Right lobe of liver (tissue), 6 donors: ENCODE results near the gene CCNI2. TPM values are rescaled to one million over a fixed set of nuclear protein-coding genes. Genes with fewer than 3 reads are reported as not detected.

Experiments
- ATAC-seq, 4 donors: fragments of 200-7000 bp; cut with Tn5 transposase; one replicate each; pipeline ENCODE4 v1.9.1; 2020; ENCODE audit warnings: mild to moderate bottlenecking in 4 of 4, moderate library complexity in 4 of 4
- DNase-seq, 3 donors: peaks; one replicate each; pipeline ENCODE4 v3.0.0-alpha.2; 2020
- H3K27ac ChIP-seq, 3 donors: fragments of 200-600 bp; one replicate each; pipeline ENCODE4 v1.8.0; 2022
- H3K27me3 ChIP-seq, 2 donors: fragments of 200-600 bp; one replicate each; pipeline ENCODE4 v1.8.0; 2022
- H3K36me3 ChIP-seq, 4 donors: fragments of 200-600 bp; sonication (generic) in 1 of 4; one replicate each; pipeline versions ENCODE4 v1.5.1 to v1.8.0; 2017 to 2022; ENCODE audit warnings: control low read depth in 1 of 4
- H3K4me1 ChIP-seq, 4 donors: fragments of 200-600 bp; sonication (generic) in 1 of 4; one replicate each; pipeline versions ENCODE4 v1.5.1 to v1.8.0; 2017 to 2022; ENCODE audit warnings: control low read depth in 1 of 4
- H3K4me3 ChIP-seq, 3 donors: fragments of 200-600 bp; one replicate each; pipeline ENCODE4 v1.8.0; 2022
- H3K9me3 ChIP-seq, 4 donors: fragments of 200-600 bp; sonication (generic) in 1 of 4; one replicate each; pipeline versions ENCODE4 v1.5.1 to v1.8.0; 2017 to 2022; ENCODE audit warnings: control low read depth in 1 of 4
- CTCF ChIP-seq, 4 donors: fragments of 200-600 bp in 3 of 4; fragments of 450-650 bp in 1 of 4; IDR thresholded peaks; one replicate each; pipeline versions ENCODE4 v1.5.1 to v1.8.0; 2016 to 2022; ENCODE audit warnings: antibody characterized with exemption in 4 of 4, mild to moderate bottlenecking in 2 of 4
- POLR2A ChIP-seq: fragments of 450-650 bp; IDR thresholded peaks from one replicate; pipeline ENCODE4 v1.6.1; 2017; ENCODE audit warnings: antibody characterized with exemption, mild to moderate bottlenecking
- WGBS: methylation state at CpG from one replicate; pipeline ENCODE4 v1.1.6; 2018; ENCODE audit warnings: low coverage, low lambda C conversion rate; ENCODE audit not compliant: insufficient coverage; ENCODE audit errors: missing lambda C conversion rate; 5-methylcytosine and 5-hydroxymethylcytosine counted together
- intact Hi-C, 2 donors: fragments of 100-400 bp; cut with DNase I; formaldehyde crosslinking; loops; one replicate each; pipeline versions ENCODE4 v1.11.2 to v1.14.1; 2022
- total RNA-seq, 6 experiments: library from RNA; depleted of rRNA in 2 of 6; stranded (reverse); fragments of >200 nt in 2 of 6; fragmentation: NEBNext Ultra II Directional in 3 of 6; extraction: Animal tissue kit (Norgen Biotek cat#: 25700) in 3 of 6; gene quantifications; one replicate each; pipeline versions ENCODE4 v1.1.0 to v1.2.4, GENCODE V29; 2016 to 2023
- donor health status: DM: no; HTN: yes; CAD: no.
- donor health status: DM: no; HTN: no; CAD: no.
- donor health status: DM: no; HTN: no; CAD: no.
- donor health status: DM: no; HTN: yes; CAD: no.
- donor health status: DM: no; HTN: yes; CAD: no.

The CCNI2 gene
- total RNA-seq, 6 experiments from 2014 or later: 0.11 TPM; not detected in 5

GRCh38 chr5:132782101-132782500 is 34.9 kb downstream of the CCNI2 start:
- TF ChIP-seq CTCF (IDR thresholded peaks at IDR 0.05): no peak
- TF ChIP-seq POLR2A: no peak
- DNase-seq: no peak
- no peaks in the 10 kb centered on the region for H3K9me3 ChIP-seq
- intact Hi-C loops: no loop called here
- H3K36me3 ChIP-seq: no peaks in the 10 kb centered on the region
- WGBS: 55% methylated on average over 3 of the region's 4 CpGs
- peak in 3 of 4 donors; percentile 25 to 60 (median 42) for ATAC-seq
- no peak overlapping the region for H3K27ac ChIP-seq
- H3K27me3 ChIP-seq: no peaks in the 10 kb centered on the region
- H3K4me3 ChIP-seq: no peak overlapping the region
- peaks cover 0 to 5% (median 0%) of the 10 kb centered on the region in 4 donors for H3K4me1 ChIP-seq

GRCh38 chr5:132785365-132785764 is 38.1 kb downstream of the CCNI2 start:
- 75% methylated on average over 5 of the region's 5 CpGs for WGBS
- no peak for DNase-seq
- H3K4me1 ChIP-seq: peaks cover 0 to 20% (median 0%) of the 10 kb centered on the region in 4 donors

GRCh38 chr5:132785864-132786263 is 38.6 kb downstream of the CCNI2 start:
- WGBS: 78% methylated on average over 3 of the region's 4 CpGs
- no peak for ATAC-seq
- intact Hi-C loops: no loop called here

More at GRCh38 chr5:132785365-132785764, 38.1 kb downstream of the CCNI2 start:
- H3K4me3 ChIP-seq: no peak overlapping the region
- intact Hi-C loops: no loop called here
- H3K9me3 ChIP-seq: no peaks in the 10 kb centered on the region
- no peaks in the 10 kb centered on the region for H3K27me3 ChIP-seq
- no peak for TF ChIP-seq CTCF (IDR thresholded peaks at IDR 0.05)
- no peak for TF ChIP-seq POLR2A
- ATAC-seq: no peak
- no peaks in the 10 kb centered on the region for H3K36me3 ChIP-seq
- H3K27ac ChIP-seq: no peak overlapping the region

GRCh38 chr5:132787076-132787475 is 39.9 kb downstream of the CCNI2 start:
- DNase-seq (no peak), ATAC-seq (no peak)
- intact Hi-C loops: no loop called here
- no peak overlapping the region for H3K4me3 ChIP-seq
- H3K4me1 ChIP-seq: peaks cover 0 to 25% (median 0%) of the 10 kb centered on the region in 4 donors
- H3K9me3 ChIP-seq: no peaks in the 10 kb centered on the region
- no peak overlapping the region for H3K27ac ChIP-seq
- WGBS: 100% methylated on average over 1 of the region's 1 CpG
- TF ChIP-seq POLR2A (no peak), CTCF (IDR thresholded peaks at IDR 0.05) (no peak)
- H3K27me3 ChIP-seq: no peaks in the 10 kb centered on the region
- no peaks in the 10 kb centered on the region for H3K36me3 ChIP-seq

More at GRCh38 chr5:132785864-132786263, 38.6 kb downstream of the CCNI2 start:
- Histone ChIP-seq H3K4me1 (peaks cover 0 to 25% (median 0%) of the 10 kb centered on the region in 4 donors), H3K27me3 (no peaks in the 10 kb centered on the region), H3K36me3 (no peaks in the 10 kb centered on the region), H3K9me3 (no peaks in the 10 kb centered on the region), H3K4me3 (no peak overlapping the region), H3K27ac (no peak overlapping the region)
- no peak for TF ChIP-seq CTCF (IDR thresholded peaks at IDR 0.05)
- TF ChIP-seq POLR2A: no peak
- DNase-seq: no peak

- TF ChIP-seq POLR2A: no peak
- no peak for TF ChIP-seq CTCF (IDR thresholded peaks at IDR 0.05)
- H3K4me3 ChIP-seq: no peak overlapping the region
- no peak for DNase-seq
- peaks cover 0 to 25% (median 0%) of the 10 kb centered on the region in 4 donors for H3K4me1 ChIP-seq
- peak in 1 of 4 donors; percentile 63 for ATAC-seq
- intact Hi-C loops: no loop called here
- H3K27me3 ChIP-seq: no peaks in the 10 kb centered on the region
- H3K27ac ChIP-seq: peak overlapping the region in 1 of 3 donors; percentile 33
- 80% methylated on average over 1 of the region's 1 CpG for WGBS
- no peaks in the 10 kb centered on the region for H3K36me3 ChIP-seq
- no peaks in the 10 kb centered on the region for H3K9me3 ChIP-seq
Observed at GRCh38 chr5:132788508-132788907, 41.3 kb downstream of the CCNI2 start.
